PC-3 (cell line): ENCODE results near the gene BEND2. TPM values are rescaled to one million over a fixed set of nuclear protein-coding genes. Genes with fewer than 3 reads are reported as not detected.

Source experiments
- ATAC-seq: fragments of 200-7000 bp; cut with Tn5 transposase; 2 replicates; pipeline ENCODE4 v1.9.1; 2020; ENCODE audit warnings: mild to moderate bottlenecking, moderate library complexity
- Bru-seq: library from RNA; stranded (reverse); fragments of 400-500 nt; gene quantifications from one replicate; lab custom pipeline; 2021; lab: Mats Ljungman, UMichigan
- BruChase-seq, 2 experiments: library from RNA; stranded (reverse); fragments of 400-500 nt; gene quantifications; one replicate each; lab custom pipeline; 2021; lab: Mats Ljungman, UMichigan
- BruUV-seq: library from RNA; stranded (reverse); fragments of 400-500 nt; replicated peaks from 2 replicates; lab custom pipeline; 2021; lab: Mats Ljungman, UMichigan
- CTCF ChIA-PET: fragments of 300-600 bp; sonication (Branson Sonifier 250); formaldehyde crosslinking; loops from one replicate; lab custom pipeline; 2022; ENCODE audit warnings: antibody characterized with exemption; lab: Charles Lee
- POLR2A ChIA-PET: fragments of 300-600 bp; sonication (Branson Sonifier 250); formaldehyde crosslinking; loops from one replicate; lab custom pipeline; 2022; ENCODE audit warnings: antibody characterized with exemption; ENCODE audit not compliant: unreplicated experiment; lab: Charles Lee
- DNase-seq: peaks from one replicate; pipeline ENCODE4 v3.0.0-alpha.2; 2015
- H2AFZ ChIP-seq: fragments of 300-600 bp; sonication (generic); 2 replicates; pipeline ENCODE4 v1.6.0; 2016; ENCODE audit warnings: antibody characterized with exemption, low read length
- H3F3A ChIP-seq: fragments of 300-600 bp; sonication (generic); one replicate; pipeline ENCODE4 v1.6.0; 2017; ENCODE audit warnings: antibody characterized with exemption, low read length, control low read depth, mild to moderate bottlenecking; ENCODE audit not compliant: unreplicated experiment
- H3K27ac ChIP-seq: fragments of 300-600 bp; sonication (generic); 2 replicates; pipeline ENCODE4 v1.5.1; 2016; ENCODE audit warnings: mild to moderate bottlenecking, low read length
- H3K27me3 ChIP-seq: fragments of 300-600 bp; sonication (generic); 2 replicates; pipeline ENCODE4 v1.6.1; 2016; ENCODE audit warnings: low read length, mixed read lengths
- H3K36me3 ChIP-seq: fragments of 300-600 bp; sonication (generic); 2 replicates; pipeline ENCODE4 v1.6.1; 2016; ENCODE audit warnings: low read depth, mixed run types, low read length, mixed read lengths
- H3K4me1 ChIP-seq: fragments of 300-600 bp; sonication (generic); 2 replicates; pipeline ENCODE4 v1.5.1; 2016; ENCODE audit warnings: low read length; ENCODE audit not compliant: insufficient read depth
- H3K4me2 ChIP-seq: fragments of 300-600 bp; sonication (generic); 2 replicates; pipeline ENCODE4 v1.6.0; 2016; ENCODE audit warnings: low read length
- H3K4me3 ChIP-seq: fragments of 300-600 bp; sonication (generic); 2 replicates; pipeline ENCODE4 v1.5.1; 2016; ENCODE audit warnings: mild to moderate bottlenecking, low read length, mixed read lengths
- H3K79me2 ChIP-seq: fragments of 300-600 bp; sonication (generic); 2 replicates; pipeline ENCODE4 v1.6.1; 2017; ENCODE audit warnings: low read length, mixed read lengths
- H3K9ac ChIP-seq: fragments of 300-600 bp; sonication (generic); 2 replicates; pipeline ENCODE4 v1.6.0; 2016; ENCODE audit warnings: mild to moderate bottlenecking, low read length
- H3K9me2 ChIP-seq: fragments of 300-600 bp; sonication (generic); replicated peaks from 2 replicates; pipeline ENCODE4 v1.6.1; 2016; ENCODE audit warnings: mixed run types, low read length, mixed read lengths
- H3K9me3 ChIP-seq: fragments of 300-600 bp; sonication (generic); 2 replicates; pipeline ENCODE4 v1.6.1; 2016; ENCODE audit warnings: low read length, mixed read lengths
- H4K20me1 ChIP-seq: fragments of 300-600 bp; sonication (generic); 2 replicates; pipeline ENCODE4 v1.6.1; 2016; ENCODE audit warnings: low read length, mixed read lengths
- CTCF ChIP-seq: fragments of 300-600 bp; sonication (generic); conservative IDR thresholded peaks from 2 replicates; pipeline ENCODE4 v1.5.1; 2017; ENCODE audit warnings: antibody characterized with exemption, low read depth, mild to moderate bottlenecking, low read length
- EZH2 ChIP-seq: fragments of 300-600 bp; sonication (generic); IDR thresholded peaks from one replicate; pipeline ENCODE4 v1.6.1; 2017; ENCODE audit warnings: antibody characterized with exemption, mild to moderate bottlenecking, low read length; ENCODE audit not compliant: unreplicated experiment
- EZH2phosphoT487 ChIP-seq: fragments of 300-600 bp; sonication (generic); IDR thresholded peaks from 2 replicates; pipeline ENCODE4 v1.6.1; 2018; ENCODE audit warnings: mild to moderate bottlenecking, antibody characterized with exemption, low read length, borderline replicate concordance
- intact Hi-C: fragments of 100-400 bp; cut with micrococcal nuclease; formaldehyde crosslinking; loops from 2 replicates; pipeline ENCODE4 v1.9.0; 2023
- long read RNA-seq: library from polyadenylated mRNA; unstranded; transcript quantifications from one replicate; pipeline ENCODE4 v2.0.0, GENCODE V29; 2021; ENCODE audit not compliant: unreplicated experiment
- total RNA-seq: library from RNA; depleted of rRNA; stranded (reverse); fragments of >200 nt; gene quantifications from 2 replicates; pipeline ENCODE4 v1.2.3, GENCODE V29; 2014; rRNA removed

Gene BEND2
- total RNA-seq (not detected in 2 replicates), Bru-seq, nascent RNA (percentile 1 among the genes with signal in this experiment), BruChase-seq, experiment 1, labeled RNA remaining after a 6-hour chase (percentile 13 among the genes with signal in this experiment), BruChase-seq, experiment 2, labeled RNA remaining after a 2-hour chase (percentile 14 among the genes with signal in this experiment)
- long read RNA-seq, result 0 reads

GRCh38 chrX:18220786-18221185, at the start of gene BEND2:
Gene BEND2 (minus strand): TSS chrX:18220886. CDS start chrX:18220750, 136 bp downstream.
- CTCF ChIA-PET, result no interaction called here

GRCh38 chrX:18255059-18255458, 34.4 kb upstream of the BEND2 start:
- Histone ChIP-seq H3K4me2 (no peak overlapping the region), H2AFZ (no peak overlapping the region), H3K4me1 (peaks cover 9% of the 10 kb centered on the region), H3K79me2 (no peaks in the 10 kb centered on the region), H3K9ac (no peak overlapping the region), H3K4me3 (no peak overlapping the region), H3K9me3 (no peaks in the 10 kb centered on the region), H3K27ac (0 out of 2 replicates have a peak overlapping the region, but pooled peaks have one; percentile 7), H3K36me3 (no peaks in the 10 kb centered on the region), H4K20me1 (no peaks in the 10 kb centered on the region), H3F3A (no peaks in the 10 kb centered on the region), H3K27me3 (no peaks in the 10 kb centered on the region), H3K9me2 (no peaks in the 10 kb centered on the region)
- POLR2A ChIA-PET, result no interaction called here
- CTCF ChIA-PET, result no interaction called here
- no peak for DNase-seq
- BruUV-seq, result no TSS peak
- no peak for TF ChIP-seq CTCF
- no peak for TF ChIP-seq EZH2
- no peak for TF ChIP-seq EZH2phosphoT487
- intact Hi-C loops, result loop anchor here (10.0 kb wide), 1 partner anchor 100 kb away; the partner anchor contains the start of gene SCML2
- ATAC-seq, result no peak

More at GRCh38 chrX:18220786-18221185, at the start of gene BEND2:
- ATAC-seq (no peak), DNase-seq (no peak)
- BruUV-seq, result no TSS peak
- H4K20me1 ChIP-seq, result no peaks in the 10 kb centered on the region
- no peaks in the 10 kb centered on the region for H3K36me3 ChIP-seq
- intact Hi-C loops, result no loop called here
- no peak within 1 kb of the TSS for H3K4me2 ChIP-seq
- H3K4me1 ChIP-seq, result no peaks in the 10 kb centered on the region
- no peaks in the 10 kb centered on the region for H3K79me2 ChIP-seq
- POLR2A ChIA-PET, result no interaction called here
- no peak within 1 kb of the TSS for H2AFZ ChIP-seq
- H3F3A ChIP-seq, result no peaks in the 10 kb centered on the region
- H3K9me3 ChIP-seq, result no peaks in the 10 kb centered on the region
- H3K27ac ChIP-seq, result no peak within 1 kb of the TSS
- H3K9ac ChIP-seq, result no peak within 1 kb of the TSS
- peaks cover 12% of the 10 kb centered on the region; the same call in 1 of the 2 replicates for H3K27me3 ChIP-seq
- H3K4me3 ChIP-seq, result no peak within 1 kb of the TSS
- H3K9me2 ChIP-seq, result no peaks in the 10 kb centered on the region
- TF ChIP-seq CTCF, result no peak
- no peak for TF ChIP-seq EZH2
- TF ChIP-seq EZH2phosphoT487, result no peak
